IPS DF 19.7 (cell line): Measurements from ENCODE around the gene SH3BP1.
"Not testable (repeated sequence)": the region's sequence is repeated elsewhere in the genome, so short reads cannot be mapped to it uniquely, and the experiment has no call there.

Experiments used
- DNase-seq: peaks from one replicate; pipeline ENCODE4 v3.0.0-alpha.2; 2013; ENCODE audit warnings: low read depth, low spot score

SH3BP1 gene

DNA sequence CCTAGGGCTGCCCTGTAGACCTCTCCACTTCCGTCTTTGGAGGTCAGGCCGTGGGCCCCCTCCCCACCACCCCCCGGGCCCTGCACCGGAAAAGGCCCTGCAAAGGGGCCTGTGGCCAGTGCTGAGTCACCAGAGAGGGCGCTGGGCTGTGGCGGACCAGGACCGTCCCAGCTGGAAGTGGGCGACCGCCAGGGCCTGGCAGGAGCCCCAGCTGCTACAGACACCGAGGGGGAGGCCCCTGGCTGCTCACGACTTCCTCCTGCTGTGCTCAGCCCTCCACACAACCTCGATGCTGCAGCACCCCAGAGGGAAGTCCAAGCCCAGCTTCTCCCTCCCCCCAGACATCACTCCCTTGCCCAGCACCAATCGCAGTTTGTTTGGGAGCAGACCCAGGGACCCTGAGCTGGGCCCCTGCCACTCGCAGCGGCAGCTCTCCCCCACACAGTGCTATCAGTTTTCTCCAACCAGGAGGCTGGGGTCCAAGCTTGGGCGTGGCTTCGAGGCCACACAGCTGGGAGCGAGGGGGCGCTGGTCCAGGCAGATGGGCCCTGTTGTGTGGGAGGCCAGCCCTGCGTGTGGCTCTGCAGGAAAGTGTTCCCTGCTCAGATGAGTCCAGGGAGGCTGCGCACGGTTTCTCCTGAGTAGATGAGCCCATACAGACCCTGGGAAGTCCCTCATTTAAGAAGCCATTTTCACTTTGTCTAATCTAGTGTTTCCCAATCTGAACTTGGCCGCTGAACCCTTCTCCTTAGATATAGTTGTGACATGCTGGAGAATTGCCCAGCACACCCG, 5.6 kb upstream of the SH3BP1 start:
- DNase-seq: no peak

DNA sequence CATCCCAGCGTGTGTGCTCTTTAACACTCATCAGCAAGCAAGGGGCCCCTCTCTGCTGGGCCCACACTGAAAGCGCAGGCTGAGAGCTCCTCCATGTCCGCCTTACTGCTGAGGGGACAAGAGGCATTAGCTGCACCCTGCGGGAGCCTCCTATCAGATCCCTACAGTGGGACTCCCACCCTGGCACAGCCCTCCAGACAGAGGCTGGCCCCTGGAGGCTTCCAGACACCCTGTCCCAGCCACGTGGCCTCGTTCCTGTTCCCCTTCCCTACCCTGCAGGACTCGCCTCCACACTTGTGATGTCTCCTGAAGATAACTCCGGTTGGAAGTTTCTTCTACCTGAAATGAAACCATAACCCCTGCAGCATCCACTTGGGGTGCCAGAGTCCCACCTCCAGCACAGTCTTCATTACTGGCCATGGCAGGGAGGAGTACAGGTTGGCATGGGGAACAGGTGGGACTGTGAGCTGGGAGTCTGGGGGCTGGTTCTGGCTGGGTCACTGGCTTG, 5.0 kb upstream of the SH3BP1 start:
- DNase-seq: no peak

DNA sequence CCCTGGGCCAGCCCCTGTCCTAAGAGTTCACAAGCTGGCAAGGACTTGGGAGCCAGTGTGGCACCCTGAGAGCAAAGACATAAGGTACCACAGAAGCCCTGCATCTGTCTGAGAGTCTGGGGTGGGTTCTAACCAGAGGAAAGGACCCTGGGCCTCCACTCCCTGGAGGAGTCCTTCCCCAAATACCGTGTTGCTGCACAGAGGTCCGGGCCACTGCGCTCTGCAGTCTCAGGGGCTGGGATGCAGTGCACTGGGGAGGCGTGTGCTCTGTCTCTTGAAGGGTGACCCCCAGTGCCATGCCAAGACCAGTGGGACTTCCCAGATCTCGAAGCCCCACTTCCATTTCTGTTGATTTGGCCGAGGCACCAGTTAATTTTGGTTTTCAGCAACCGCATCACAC, 4.3 kb upstream of the SH3BP1 start:
- DNase-seq: no peak

DNA sequence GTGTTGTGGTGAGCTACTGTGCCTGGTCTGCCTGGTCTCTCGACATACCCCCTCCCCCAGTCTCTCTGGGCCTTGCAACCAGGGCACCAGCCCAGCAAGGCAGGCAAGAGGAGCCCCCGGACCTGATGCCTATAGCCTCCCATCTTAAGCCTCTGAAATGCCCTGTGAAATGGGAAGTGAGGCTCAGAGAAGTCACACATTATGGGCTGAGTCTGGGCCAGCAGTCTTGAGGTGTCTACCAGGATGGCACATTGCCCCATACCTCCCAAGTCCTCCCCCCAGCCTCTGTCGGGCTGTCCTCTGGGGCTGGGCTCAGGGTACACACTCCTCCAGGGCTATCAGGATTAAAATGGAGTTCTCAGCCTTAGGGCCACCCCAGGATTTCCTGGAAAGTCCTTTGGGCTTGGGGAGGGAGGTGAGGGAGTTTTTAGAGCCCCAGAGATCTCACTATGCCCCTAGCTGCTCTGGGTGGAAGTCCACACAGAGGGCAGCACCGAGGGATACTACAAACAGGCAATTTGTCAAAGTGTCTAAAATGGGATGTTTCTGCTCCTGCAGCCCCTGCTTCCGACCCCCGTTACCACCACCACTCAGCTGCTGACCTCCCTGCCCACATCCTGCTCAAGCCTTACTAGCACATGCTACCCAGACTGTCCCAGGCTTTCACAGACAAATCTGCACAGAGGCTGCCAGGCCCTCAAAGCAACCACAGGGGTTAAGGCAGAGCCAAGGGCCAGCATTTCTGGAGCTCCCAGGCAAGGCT, 3.1 kb upstream of the SH3BP1 start:
- DNase-seq: no peak

DNA sequence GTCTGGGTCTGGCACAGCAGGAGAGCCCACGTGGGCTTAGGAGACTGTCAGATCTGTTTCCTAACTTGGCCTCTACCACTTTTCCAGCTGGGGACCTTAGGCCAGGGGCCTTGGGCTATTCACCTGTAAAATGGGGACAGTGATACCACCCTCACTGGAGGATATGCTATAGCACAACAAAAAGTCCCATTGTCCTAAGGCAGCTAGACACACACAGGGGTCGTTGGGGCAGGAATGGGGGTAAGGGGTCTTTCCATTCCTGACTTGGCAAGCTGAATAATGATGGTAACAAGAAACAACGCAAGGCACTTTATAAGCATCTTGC, 2.6 kb upstream of the SH3BP1 start:
- no peak for DNase-seq

DNA sequence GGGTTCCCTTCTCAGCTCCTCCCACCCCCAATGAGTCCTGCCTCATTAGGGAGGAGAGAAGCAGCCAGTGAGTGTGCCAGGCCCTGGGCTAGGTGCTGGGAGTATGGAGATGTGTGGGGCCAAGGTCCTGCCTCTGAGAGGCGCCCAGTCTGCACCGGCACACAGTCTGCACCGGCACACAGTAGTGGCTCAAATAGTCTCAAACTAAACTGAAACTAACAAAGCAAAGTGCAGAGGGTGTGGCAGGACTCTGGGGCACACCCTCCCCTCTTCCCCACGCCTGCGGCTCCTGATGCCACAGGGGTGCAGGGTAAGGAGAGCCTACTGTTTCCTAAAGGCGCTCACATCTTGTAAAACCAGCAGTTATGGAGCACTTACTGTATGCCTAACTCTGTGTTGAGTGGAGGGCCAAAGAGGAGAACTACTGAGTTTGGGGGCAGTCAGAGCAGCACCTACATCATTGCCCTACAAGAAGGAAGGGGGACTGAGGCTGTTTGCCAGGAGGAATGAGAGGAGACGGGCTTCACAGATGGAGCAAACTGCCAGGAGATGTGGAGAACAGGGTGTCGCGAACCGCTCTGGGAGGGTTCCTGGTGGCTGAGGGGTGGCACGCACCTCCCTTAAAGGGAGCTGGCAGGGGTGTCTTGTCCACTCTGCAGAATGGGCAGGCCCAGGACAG, 939 bp upstream of the SH3BP1 start:
- no peak for DNase-seq

DNA sequence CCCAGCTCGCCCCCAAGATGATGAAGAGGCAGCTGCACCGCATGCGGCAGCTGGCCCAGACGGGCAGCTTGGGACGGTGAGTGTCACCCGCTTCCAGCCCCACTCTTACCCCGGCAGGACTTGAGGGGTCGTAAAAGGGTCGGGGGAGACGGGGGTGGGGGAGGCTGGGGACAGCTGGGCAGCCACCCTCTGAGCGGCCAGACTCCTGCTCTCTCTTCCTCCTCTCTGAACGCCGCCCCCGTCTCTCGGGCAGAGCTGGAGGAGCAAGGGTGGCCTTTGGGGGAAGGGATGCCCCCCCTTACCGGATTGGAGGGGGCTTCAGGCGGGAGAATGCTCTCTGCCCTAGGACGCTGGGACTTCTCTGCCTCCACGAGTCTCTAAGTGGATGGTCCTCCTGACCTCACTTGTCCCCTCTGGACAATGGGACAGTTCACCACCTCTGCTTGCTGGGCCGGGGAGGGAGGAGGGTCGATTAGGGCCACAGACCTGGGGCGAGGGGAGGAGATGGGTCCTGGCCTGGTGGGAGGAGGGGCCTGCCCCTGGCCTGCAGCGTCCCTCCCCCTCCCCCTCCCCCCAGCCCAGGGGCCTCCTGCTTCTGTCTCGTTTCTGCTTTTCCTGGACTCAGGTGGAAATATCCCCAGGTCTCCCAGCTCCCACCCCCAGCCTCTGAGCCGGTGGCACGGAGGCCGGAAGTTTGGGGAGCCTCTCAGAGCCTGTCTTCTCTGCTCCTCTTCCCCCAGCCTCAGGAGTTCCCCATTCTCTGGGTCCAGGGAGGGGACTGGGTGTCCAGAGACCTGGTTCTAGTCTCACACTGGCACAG, 512 bp downstream of the SH3BP1 start:
- no peak for DNase-seq

DNA sequence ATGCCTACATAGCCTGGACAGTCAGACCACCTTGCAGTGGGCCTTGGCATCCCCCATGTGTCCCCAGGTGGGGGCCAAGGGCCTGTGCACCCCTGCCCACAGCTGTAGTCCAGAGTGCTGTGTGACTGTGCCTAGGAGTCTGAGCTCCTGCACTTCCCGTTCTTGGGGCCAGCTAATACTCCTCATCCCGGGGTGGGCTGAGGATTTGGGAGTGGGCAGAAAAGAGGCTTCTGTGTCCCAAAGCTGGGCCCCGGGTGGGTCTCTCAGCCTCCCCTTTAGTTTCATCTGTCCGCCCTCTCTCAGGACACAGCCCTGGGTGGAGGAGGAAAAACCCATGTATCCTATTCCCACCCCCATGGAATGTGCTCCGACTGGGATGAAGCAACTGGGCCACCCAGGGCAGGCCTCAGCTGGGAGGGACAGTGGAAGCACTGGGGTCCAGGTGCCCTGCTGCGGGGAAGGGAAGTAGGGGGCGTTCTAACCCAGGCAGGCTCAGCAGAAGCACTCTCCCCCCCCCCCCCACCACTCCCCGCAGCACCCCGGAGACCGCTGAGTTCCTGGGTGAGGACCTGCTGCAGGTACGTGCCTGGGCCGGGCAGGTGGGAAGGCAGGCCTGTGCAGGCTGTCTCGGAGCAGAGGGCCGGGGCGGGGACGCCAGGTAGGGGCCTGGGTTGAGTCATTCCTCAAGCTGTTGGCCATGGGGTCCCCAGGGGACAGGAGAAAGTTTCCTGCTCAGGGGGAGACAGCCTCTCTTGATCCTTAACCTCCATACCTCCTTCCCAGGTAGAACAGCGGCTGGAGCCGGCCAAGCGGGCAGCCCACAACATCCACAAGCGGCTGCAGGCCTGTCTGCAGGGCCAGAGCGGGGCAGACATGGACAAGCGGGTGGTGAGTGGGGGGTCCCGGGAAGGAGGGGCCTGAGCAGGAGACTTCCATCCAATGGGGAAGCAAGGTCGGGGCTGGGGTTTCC, 1.4 kb downstream of the SH3BP1 start:
- DNase-seq: no peak

DNA sequence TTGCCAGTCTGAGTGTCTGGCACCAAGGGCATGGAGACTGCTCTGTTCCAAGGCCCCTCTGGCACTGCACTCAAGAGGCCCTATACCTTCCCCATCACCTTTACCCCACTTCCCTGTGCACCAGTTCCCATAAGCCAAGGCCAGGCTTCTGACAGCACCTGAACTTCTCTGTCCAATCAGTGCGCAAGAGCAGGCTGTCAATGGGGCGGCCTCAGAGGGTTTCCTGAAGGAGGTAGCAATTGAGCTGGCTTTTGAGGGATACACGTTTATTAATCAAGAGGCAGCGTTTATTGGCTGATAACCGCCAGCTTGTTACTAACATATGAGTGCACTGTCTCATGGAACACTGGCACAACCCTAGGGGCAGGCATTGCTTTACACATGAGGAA, 2.1 kb downstream of the SH3BP1 start:
- DNase-seq: no peak

DNA sequence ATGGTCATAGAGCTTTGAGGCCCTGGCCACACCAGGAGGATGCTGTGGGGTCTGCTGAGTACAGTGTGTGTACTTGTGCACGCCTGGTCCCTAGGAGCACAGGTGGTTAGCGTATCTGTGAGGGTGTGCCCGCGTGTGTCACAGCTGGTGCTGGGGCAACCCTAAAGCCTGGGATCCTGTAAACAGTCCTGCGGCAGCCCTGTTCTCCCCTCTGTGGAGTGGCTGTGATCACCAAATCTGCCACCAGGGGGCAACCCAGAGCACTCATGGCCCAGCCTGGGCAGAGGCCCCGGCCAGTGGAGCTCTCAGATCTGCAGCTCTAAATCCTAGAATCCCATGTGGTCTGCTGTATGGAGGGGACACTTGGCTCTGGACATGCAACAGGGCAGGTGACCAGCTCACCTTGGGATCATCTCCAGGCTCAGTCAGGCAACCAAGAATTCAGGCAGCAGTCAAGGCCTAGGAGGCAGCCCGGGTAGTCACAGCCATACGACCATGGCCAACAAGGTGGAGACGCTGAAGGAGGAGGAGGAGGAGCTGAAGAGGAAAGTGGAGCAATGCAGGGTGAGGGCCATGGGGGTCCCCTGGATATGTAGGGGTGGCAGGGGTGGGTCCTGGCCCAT, 3.9 kb downstream of the SH3BP1 start:
- DNase-seq: no peak

DNA sequence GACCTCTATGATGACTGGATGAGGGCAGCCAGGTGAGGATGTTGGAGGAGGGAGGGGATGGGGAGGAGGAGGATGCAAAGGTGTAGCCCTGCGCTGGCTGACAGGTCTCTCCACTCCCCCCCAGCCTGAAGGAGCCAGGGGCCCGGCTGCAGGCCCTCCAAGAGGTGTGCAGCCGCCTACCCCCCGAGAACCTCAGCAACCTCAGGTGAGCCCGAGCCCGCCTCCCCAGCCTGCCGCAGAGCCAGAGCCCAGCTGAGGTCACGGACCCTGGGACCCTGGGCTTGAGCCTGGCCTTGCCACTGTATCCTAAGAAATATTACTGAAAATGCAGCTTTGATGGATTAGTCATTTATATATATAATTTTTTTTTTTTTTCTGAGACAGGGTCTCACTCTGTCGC, 7.8 kb downstream of the SH3BP1 start:
- DNase-seq: no peak

DNA sequence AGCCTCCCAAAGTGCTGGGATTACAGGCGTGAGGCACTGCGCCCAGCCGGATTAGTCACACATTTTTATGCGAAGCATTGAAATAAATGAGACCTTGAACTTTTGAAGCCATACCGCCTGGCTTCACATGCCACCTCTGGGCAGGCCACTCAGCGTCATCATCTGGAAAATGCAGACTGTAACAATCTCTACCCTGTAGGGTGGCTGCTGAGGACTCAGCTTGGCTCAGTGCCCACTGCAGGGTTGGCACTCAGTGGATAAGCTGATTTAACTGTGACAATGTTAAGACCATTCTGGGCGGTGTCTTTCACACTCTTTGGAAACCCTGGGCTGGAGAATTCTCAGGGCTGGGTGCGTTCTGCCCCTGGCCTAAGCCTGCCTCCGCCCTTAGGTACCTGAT, 8.5 kb downstream of the SH3BP1 start:
- no peak for DNase-seq

DNA sequence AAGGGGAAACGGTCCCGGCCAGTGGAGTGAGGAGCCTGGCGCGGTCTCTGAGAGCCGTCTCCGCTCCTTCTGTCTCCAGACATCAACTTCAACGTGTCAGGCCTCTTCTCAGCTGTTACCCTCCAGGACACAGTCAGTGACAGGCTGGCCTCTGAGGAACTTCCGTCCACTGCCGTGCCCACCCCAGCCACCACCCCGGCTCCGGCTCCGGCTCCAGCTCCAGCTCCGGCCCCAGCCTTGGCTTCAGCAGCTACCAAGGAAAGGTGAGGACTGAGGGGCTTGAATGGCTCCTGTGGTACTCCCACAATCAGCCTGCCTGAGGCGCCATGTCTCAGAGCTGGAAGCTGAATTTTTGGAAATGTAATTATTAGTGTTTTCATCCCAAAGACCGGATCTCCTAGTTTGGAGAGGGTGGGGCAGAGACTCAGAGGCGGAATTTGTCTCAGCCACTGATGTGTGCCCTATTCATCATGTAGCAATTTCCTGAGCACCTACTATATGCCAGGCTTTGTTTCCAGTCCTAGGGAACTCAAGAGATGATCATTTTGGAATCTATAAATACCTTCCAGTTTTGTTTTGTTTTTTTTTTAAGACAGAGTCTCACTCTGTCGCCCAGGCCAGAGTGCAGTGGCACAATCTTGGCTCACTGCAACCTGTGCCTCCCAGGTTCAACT, 11.1 kb downstream of the SH3BP1 start:
- DNase-seq: no peak

DNA sequence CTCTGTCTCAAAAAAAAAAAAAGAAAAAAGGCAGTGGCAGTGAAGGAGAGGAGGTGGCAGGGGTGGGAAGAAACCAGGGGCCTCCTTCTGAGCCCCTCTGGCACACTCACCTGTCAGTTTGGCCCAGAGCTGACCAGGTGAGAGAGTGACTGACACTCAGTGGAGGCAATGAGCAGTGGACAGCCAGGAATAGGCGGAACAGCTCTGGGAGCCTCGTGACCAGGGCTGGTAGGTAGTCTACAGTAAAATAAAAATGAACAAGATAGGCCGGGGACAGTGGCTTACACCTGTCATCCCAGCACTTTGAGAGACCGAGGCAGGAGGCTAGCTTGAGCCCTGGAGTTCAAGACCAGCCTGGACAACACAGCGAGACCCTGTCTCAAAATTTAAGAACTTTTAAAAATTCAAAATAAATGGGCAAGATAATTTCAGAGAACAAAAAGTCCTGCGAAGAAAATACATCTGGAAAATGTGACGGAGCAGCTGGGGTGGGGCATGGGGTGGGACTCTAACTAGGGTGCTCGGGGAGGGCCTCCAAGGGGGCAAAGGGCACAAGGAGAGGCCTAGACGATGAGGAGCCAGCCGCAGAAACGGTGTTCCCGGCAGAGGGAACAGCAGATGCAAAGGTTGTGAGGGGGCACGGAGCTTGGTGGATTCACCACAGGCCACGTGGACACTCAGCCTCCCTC, 15.2 kb downstream of the SH3BP1 start:
- DNase-seq: no peak

DNA sequence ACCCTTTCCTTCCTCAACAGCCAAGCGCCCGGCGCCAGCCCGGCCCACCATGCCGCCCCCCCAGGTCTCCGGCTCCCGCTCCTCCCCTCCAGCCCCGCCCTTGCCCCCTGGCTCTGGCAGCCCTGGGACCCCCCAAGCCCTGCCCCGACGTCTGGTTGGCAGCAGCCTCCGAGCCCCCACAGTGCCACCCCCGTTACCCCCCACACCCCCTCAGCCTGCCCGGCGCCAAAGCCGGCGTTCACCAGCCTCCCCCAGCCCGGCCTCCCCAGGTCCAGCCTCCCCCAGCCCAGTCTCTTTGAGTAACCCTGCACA, 15.7 kb downstream of the SH3BP1 start:
- no peak for DNase-seq

DNA sequence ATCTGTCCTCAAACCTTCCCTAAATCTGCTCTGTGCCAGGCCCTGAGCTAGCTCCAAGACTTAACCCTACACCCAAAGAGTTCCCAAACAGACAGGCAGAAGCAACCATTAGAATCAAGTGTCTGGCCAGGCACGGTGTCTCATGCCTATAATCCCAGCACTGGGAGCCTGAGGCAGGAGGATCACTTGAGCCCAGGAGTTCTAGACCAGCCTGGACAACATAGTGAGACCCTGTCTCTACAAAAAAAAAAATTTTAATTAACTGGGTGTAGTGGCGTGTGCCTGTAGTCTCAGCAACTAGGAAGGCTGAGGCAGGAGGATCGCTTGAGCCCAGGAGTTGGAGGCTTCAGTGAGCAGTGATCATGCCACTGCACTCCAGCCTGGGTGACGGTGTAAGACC, 17.1 kb downstream of the SH3BP1 start:
- not testable (repeated sequence) for DNase-seq

DNA sequence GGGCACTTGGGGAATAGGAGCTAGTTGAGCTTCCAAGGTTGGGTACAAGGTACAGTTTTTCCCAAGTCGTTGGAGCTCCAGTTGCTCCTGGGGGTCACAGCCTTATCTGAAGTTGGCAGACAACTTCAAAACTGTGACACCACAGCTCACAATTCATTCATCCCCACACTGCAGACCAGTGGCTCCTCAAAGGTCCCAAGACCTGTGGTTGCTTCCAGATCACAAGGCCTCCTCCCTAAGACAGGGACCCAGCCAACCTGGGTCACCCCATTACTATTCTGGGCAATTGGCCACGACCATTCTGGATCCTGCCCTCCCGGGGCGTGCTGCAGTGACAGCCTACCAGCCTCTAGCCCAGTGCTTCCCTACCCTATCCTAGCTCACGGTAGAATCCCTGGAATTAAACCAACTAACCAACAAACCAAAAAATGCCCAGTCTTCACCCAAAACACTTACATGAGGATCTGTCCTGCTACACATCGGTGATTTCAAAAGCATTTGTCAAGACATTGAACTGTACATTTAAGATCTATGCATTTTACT, 18.2 kb downstream of the SH3BP1 start:
- DNase-seq: no peak

DNA sequence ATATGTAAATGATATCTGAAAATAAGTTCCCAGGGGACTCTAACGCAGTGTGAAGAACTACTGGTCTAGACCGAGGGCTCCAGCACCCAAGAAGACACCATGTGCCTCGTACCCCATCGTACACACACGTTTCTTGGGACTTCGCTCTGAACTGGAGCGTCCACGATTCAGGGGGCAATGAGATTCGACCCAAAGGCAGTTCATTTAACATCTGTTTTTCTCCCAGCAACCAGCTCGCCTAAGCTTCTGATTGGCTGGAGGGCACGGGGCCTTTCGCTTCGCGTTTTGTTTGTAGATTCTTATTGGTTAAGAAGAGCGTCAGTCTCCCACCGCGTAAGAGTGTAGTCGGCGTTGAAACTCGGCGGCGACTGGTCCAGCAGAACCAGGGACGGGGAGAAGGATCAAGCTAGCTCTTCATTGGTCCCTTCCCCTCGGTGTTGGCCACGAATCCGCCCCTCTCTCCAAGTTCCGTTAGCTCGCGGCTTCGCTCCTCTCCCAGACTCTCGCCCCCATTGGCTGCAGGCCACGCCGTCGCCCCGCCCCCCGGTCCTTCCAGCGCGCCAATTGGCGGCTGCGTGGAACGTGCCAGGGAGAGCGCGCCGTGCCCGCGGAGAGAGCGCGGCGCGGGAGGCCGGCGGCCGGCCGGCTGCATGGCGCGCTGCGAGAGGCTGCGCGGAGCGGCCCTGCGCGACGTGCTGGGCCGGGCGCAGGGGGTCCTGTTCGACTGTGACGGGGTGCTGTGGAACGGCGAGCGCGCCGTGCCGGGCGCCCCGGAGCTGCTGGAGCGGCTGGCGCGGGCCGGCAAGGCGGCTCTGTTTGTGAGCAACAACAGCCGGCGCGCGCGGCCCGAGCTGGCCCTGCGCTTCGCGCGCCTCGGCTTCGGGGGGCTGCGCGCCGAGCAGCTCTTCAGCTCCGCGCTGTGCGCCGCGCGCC, 18.9 kb downstream of the SH3BP1 start, which contains the start of gene PDXP:
TSS of gene PDXP (plus strand) at position 591 of the 933 bp plus-strand sequence. CDS start at position 651, 60 bp downstream.
- peak; percentile 100 for DNase-seq
